ENCODE data around the gene EPB41L4B.

GRCh38 chr9:109336409-109336808, 15.6 kb upstream of the EPB41L4B start:
- TF ChIP-seq, protein P1, sequence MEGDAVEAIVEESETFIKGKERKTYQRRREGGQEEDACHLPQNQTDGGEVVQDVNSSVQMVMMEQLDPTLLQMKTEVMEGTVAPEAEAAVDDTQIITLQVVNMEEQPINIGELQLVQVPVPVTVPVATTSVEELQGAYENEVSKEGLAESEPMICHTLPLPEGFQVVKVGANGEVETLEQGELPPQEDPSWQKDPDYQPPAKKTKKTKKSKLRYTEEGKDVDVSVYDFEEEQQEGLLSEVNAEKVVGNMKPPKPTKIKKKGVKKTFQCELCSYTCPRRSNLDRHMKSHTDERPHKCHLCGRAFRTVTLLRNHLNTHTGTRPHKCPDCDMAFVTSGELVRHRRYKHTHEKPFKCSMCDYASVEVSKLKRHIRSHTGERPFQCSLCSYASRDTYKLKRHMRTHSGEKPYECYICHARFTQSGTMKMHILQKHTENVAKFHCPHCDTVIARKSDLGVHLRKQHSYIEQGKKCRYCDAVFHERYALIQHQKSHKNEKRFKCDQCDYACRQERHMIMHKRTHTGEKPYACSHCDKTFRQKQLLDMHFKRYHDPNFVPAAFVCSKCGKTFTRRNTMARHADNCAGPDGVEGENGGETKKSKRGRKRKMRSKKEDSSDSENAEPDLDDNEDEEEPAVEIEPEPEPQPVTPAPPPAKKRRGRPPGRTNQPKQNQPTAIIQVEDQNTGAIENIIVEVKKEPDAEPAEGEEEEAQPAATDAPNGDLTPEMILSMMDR (IDR thresholded peaks at IDR 0.05): no peak
- TF ChIP-seq POLR2AphosphoS5 (IDR thresholded peaks at IDR 0.05): no peak
- TF ChIP-seq POLR2A (IDR thresholded peaks at IDR 0.05): no peak

Data from breast epithelium (tissue), 3 donors.